CD4-positive, alpha-beta T cell (primary cell): ENCODE results near the gene COG5. TPM values are rescaled to one million over a fixed set of nuclear protein-coding genes. Genes with fewer than 3 reads are reported as not detected.

ENCODE experiments used
- ATAC-seq: fragments of 200-7000 bp; cut with Tn5 transposase; one replicate; pipeline ENCODE4 v1.10.0; 2022; ENCODE audit warnings: mild to moderate bottlenecking; ENCODE audit not compliant: poor library complexity
- CTCF ChIA-PET: fragments of 350-600 bp; sonication (Branson Sonifier 250); formaldehyde crosslinking; loops from one replicate; lab custom pipeline; 2021; ENCODE audit warnings: antibody characterized with exemption, inconsistent platforms; lab: Charles Lee
- POLR2A ChIA-PET: fragments of 350-600 bp; sonication (Branson Sonifier 250); formaldehyde crosslinking; loops from one replicate; lab custom pipeline; 2021; ENCODE audit warnings: antibody characterized with exemption, inconsistent platforms; lab: Charles Lee
- DNase-seq, 14 experiments: peaks; one replicate each; pipeline ENCODE4 v3.0.0-alpha.2; 2013 to 2020; ENCODE audit warnings: mixed read lengths in 2 of 14
- H3K27ac ChIP-seq, 2 donors: one replicate each; pipeline versions ENCODE4 v1.5.1 to v1.7.0; 2013; ENCODE audit warnings: low read length in 2 of 2, low read depth in 1 of 2, mild to moderate bottlenecking in 1 of 2
- H3K27me3 ChIP-seq, 2 experiments: 1 replicate in 1 of 2; 2 replicates in 1 of 2; pipeline versions ENCODE4 v1.6.1 to v1.7.0; 2013; ENCODE audit warnings: low read length in 2 of 2, control low read depth in 1 of 2, mild to moderate bottlenecking in 1 of 2, moderate library complexity in 1 of 2; ENCODE audit not compliant: insufficient read depth in 2 of 2, control insufficient read depth in 1 of 2
- H3K36me3 ChIP-seq: one replicate; pipeline ENCODE4 v1.6.1; 2013; ENCODE audit warnings: low read length, control low read depth; ENCODE audit not compliant: insufficient read depth
- H3K4me1 ChIP-seq: one replicate; pipeline ENCODE4 v1.6.1; 2013; ENCODE audit warnings: low read length, control low read depth; ENCODE audit not compliant: insufficient read depth
- H3K4me3 ChIP-seq: one replicate; pipeline ENCODE4 v1.5.1; 2013; ENCODE audit warnings: mild to moderate bottlenecking, low read length, moderate library complexity
- H3K9me3 ChIP-seq, 2 experiments: 1 replicate in 1 of 2; 2 replicates in 1 of 2; pipeline versions ENCODE4 v1.6.1 to v1.7.0; 2013; ENCODE audit warnings: low read length in 2 of 2, mild to moderate bottlenecking in 2 of 2, control low read depth in 1 of 2, moderate library complexity in 1 of 2; ENCODE audit not compliant: control insufficient read depth in 1 of 2, insufficient read depth in 1 of 2
- H3K27ac Mint-ChIP-seq: one replicate; pipeline ENCODE4 v1.8.0; 2020; ENCODE audit warnings: mixed read lengths
- H3K27me3 Mint-ChIP-seq: one replicate; pipeline ENCODE4 v1.8.0; 2021; ENCODE audit warnings: mixed read lengths
- H3K36me3 Mint-ChIP-seq: one replicate; pipeline ENCODE4 v1.8.0; 2021; ENCODE audit warnings: low read depth, mixed read lengths
- H3K4me1 Mint-ChIP-seq: one replicate; pipeline ENCODE4 v1.8.0; 2021; ENCODE audit warnings: low read depth, mixed read lengths
- H3K4me3 Mint-ChIP-seq: one replicate; pipeline ENCODE4 v1.8.0; 2020; ENCODE audit warnings: mild to moderate bottlenecking, mixed read lengths
- H3K9me3 Mint-ChIP-seq: one replicate; pipeline ENCODE4 v1.8.0; 2020; ENCODE audit warnings: mixed read lengths
- intact Hi-C, 2 experiments: fragments of 100-400 bp; cut with DNase I in 1 of 2; cut with micrococcal nuclease in 1 of 2; formaldehyde crosslinking; loops; one replicate each; pipeline versions ENCODE4 v1.15.1 to v1.9.0; 2023 to 2025; cut with DNase I, micrococcal nuclease
- total RNA-seq, 174 experiments: library from RNA in 2 of 174; stranded (reverse) in 2 of 174; gene quantifications; one replicate each; pipeline ENCODE4 v1.2.3 and lab custom pipeline; 2021 to 2026
- TF ChIP-seq, protein P1 (sequence below): fragments of 200-600 bp; IDR thresholded peaks from one replicate; pipeline ENCODE4 v1.8.0; 2022; ENCODE audit warnings: antibody characterized with exemption, mild to moderate bottlenecking

COG5 gene
- total RNA-seq, 2 experiments from 2014 or later: 43.4 to 44.5 TPM

- H3K9me3 ChIP-seq: no peaks in the 10 kb centered on the region
- TF ChIP-seq, protein P1, sequence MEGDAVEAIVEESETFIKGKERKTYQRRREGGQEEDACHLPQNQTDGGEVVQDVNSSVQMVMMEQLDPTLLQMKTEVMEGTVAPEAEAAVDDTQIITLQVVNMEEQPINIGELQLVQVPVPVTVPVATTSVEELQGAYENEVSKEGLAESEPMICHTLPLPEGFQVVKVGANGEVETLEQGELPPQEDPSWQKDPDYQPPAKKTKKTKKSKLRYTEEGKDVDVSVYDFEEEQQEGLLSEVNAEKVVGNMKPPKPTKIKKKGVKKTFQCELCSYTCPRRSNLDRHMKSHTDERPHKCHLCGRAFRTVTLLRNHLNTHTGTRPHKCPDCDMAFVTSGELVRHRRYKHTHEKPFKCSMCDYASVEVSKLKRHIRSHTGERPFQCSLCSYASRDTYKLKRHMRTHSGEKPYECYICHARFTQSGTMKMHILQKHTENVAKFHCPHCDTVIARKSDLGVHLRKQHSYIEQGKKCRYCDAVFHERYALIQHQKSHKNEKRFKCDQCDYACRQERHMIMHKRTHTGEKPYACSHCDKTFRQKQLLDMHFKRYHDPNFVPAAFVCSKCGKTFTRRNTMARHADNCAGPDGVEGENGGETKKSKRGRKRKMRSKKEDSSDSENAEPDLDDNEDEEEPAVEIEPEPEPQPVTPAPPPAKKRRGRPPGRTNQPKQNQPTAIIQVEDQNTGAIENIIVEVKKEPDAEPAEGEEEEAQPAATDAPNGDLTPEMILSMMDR: no peak
- H3K4me3 ChIP-seq: no peak overlapping the region
- ChIA-PET CTCF (no interaction called here), POLR2A (no interaction called here)
- no peaks in the 10 kb centered on the region for H3K4me1 Mint-ChIP-seq
- ATAC-seq: no peak
- peaks cover 8% of the 10 kb centered on the region for H3K36me3 ChIP-seq
- H3K4me3 Mint-ChIP-seq: no peak overlapping the region
- H3K36me3 Mint-ChIP-seq: peaks cover 53% of the 10 kb centered on the region
- intact Hi-C loops: no loop called here
- H3K4me1 ChIP-seq: no peaks in the 10 kb centered on the region
- no peaks in the 10 kb centered on the region for H3K27me3 Mint-ChIP-seq
- H3K9me3 Mint-ChIP-seq: no peaks in the 10 kb centered on the region
- no peak overlapping the region for H3K27ac Mint-ChIP-seq
- no peak for DNase-seq
- H3K27ac ChIP-seq: no peak overlapping the region
- no peaks in the 10 kb centered on the region for H3K27me3 ChIP-seq
Measured at GRCh38 chr7:107286751-107287621, 276.7 kb downstream of the COG5 start.

GRCh38 chr7:107284911-107285479, 278.7 kb downstream of the COG5 start:
- intact Hi-C loops: no loop called here
- DNase-seq (no peak), ATAC-seq (no peak)
- H3K9me3 Mint-ChIP-seq: no peaks in the 10 kb centered on the region
- no peaks in the 10 kb centered on the region for H3K9me3 ChIP-seq
- peaks cover 49% of the 10 kb centered on the region for H3K36me3 Mint-ChIP-seq
- H3K4me1 Mint-ChIP-seq: no peaks in the 10 kb centered on the region
- peaks cover 7% of the 10 kb centered on the region for H3K36me3 ChIP-seq
- H3K27ac Mint-ChIP-seq: no peak overlapping the region
- no peak overlapping the region for H3K4me3 Mint-ChIP-seq
- H3K4me3 ChIP-seq: no peak overlapping the region
- ChIA-PET CTCF (no interaction called here), POLR2A (no interaction called here)
- no peaks in the 10 kb centered on the region for H3K27me3 Mint-ChIP-seq
- H3K27ac ChIP-seq: no peak overlapping the region
- TF ChIP-seq, protein P1: no peak
- H3K4me1 ChIP-seq: no peaks in the 10 kb centered on the region
- H3K27me3 ChIP-seq: no peaks in the 10 kb centered on the region

GRCh38 chr7:107277331-107277730, 286.4 kb downstream of the COG5 start:
- no peak overlapping the region for H3K4me3 Mint-ChIP-seq
- DNase-seq (no peak), ATAC-seq (no peak)
- Histone ChIP-seq H3K36me3 (peaks cover 7% of the 10 kb centered on the region), H3K9me3 (no peaks in the 10 kb centered on the region), H3K27me3 (no peaks in the 10 kb centered on the region), H3K27ac (no peak overlapping the region), H3K4me1 (no peaks in the 10 kb centered on the region), H3K4me3 (no peak overlapping the region)
- H3K27ac Mint-ChIP-seq: no peak overlapping the region
- CTCF ChIA-PET: no interaction called here
- no peaks in the 10 kb centered on the region for H3K27me3 Mint-ChIP-seq
- peaks cover 70% of the 10 kb centered on the region for H3K36me3 Mint-ChIP-seq
- POLR2A ChIA-PET: no interaction called here
- H3K9me3 Mint-ChIP-seq: no peaks in the 10 kb centered on the region
- TF ChIP-seq, protein P1: no peak
- no peaks in the 10 kb centered on the region for H3K4me1 Mint-ChIP-seq
- intact Hi-C loops: no loop called here
